MM.1S (cell line): Measurements from ENCODE around the gene CHST13.

Source experiments
- CTCF ChIP-seq: fragments of 300-600 bp; sonication (generic); IDR thresholded peaks from 2 replicates; pipeline ENCODE4 v1.5.1; 2016; ENCODE audit warnings: antibody characterized with exemption, low read length, mixed read lengths
- EZH2 ChIP-seq: fragments of 300-600 bp; sonication (generic); optimal IDR thresholded peaks from 2 replicates; pipeline ENCODE3; 2017; ENCODE audit warnings: low read depth, mild to moderate bottlenecking, antibody characterized with exemption, low read length, mixed read lengths
- EZH2phosphoT487 ChIP-seq: fragments of 300-600 bp; sonication (generic); IDR thresholded peaks from 2 replicates; pipeline ENCODE4 v1.6.1; 2018; ENCODE audit warnings: antibody characterized with exemption, low read length

DNA sequence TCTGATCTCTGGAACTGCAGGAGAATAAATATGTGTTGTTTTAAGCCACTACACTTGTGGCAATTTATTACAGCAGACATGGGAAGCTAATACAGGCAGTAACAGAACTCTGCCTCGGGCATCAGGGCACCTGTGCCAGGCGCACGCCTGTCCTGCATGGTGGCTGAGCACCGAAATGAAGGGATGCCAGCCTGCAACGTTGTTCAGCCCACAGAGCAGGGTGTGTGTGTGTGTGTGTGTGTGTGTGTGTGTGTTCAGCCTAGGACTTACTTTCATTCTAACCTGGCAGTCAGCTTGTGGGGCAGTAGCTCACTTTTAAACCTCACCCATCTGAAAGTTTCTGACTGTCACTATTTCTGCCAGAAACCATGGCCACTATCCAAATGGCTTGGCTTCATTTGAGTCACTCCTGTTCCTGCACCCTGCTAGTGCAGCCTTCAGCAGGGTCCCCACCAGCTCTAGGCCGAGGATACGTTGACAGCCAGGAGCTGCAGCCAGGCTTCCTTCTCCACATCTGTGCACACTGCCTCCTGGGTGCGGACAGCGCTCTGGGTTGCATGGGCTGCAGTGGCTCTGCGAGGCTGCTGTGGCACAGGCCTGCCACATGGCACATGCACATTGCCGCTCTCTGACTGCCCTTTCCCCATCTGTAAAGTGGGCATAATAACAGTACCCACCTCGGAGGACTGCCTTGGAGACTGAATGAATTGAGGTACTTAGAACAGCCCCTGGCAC is 10.9 kb upstream of the CHST13 start:
- TF ChIP-seq CTCF, result no peak
- TF ChIP-seq EZH2, result no peak
- TF ChIP-seq EZH2phosphoT487, result no peak
